ENCODE measurements around the gene ZBTB17.
"Not testable (repeated sequence)": the region's sequence is repeated elsewhere in the genome, so short reads cannot be mapped to it uniquely, and the experiment has no call there.

The ZBTB17 gene

GRCh38 chr1:16007671-16008341 is 31.9 kb upstream of the ZBTB17 start:
- no peaks in the 10 kb centered on the region for H3K36me3 ChIP-seq
- no peaks in the 10 kb centered on the region for H3K9me3 ChIP-seq (ENCODE audit: severe bottlenecking)
- H3K27ac ChIP-seq, result no peak overlapping the region
- no peak for TF ChIP-seq CTCF (IDR thresholded peaks at IDR 0.05; ENCODE audit: low read depth, low read length)
- no peaks in the 10 kb centered on the region for H3K27me3 ChIP-seq (ENCODE audit: insufficient read depth, low read depth, severe bottlenecking)
- no peak for DNase-seq
- no peak overlapping the region for H3K4me3 ChIP-seq (ENCODE audit: low read depth, low read length)

- H3K36me3 ChIP-seq, result no peaks in the 10 kb centered on the region
- no peak for TF ChIP-seq CTCF (IDR thresholded peaks at IDR 0.05; ENCODE audit: low read depth, low read length)
- H3K27me3 ChIP-seq (ENCODE audit: insufficient read depth, low read depth, severe bottlenecking), result no peaks in the 10 kb centered on the region
- DNase-seq, result no peak
- no peak overlapping the region for H3K27ac ChIP-seq
- no peaks in the 10 kb centered on the region for H3K9me3 ChIP-seq (ENCODE audit: severe bottlenecking)
- H3K4me3 ChIP-seq (ENCODE audit: low read depth, low read length), result no peak overlapping the region
Observed at GRCh38 chr1:16006552-16007485, 30.9 kb upstream of the ZBTB17 start.

- no peaks in the 10 kb centered on the region for H3K9me3 ChIP-seq (ENCODE audit: severe bottlenecking)
- no peak overlapping the region for H3K27ac ChIP-seq
- TF ChIP-seq CTCF (IDR thresholded peaks at IDR 0.05; ENCODE audit: low read depth, low read length), result no peak
- H3K27me3 ChIP-seq (ENCODE audit: insufficient read depth, low read depth, severe bottlenecking), result no peaks in the 10 kb centered on the region
- DNase-seq, result no peak
- no peaks in the 10 kb centered on the region for H3K36me3 ChIP-seq
- no peak overlapping the region for H3K4me3 ChIP-seq (ENCODE audit: low read depth, low read length)
Observed at GRCh38 chr1:16006010-16006409, 30.1 kb upstream of the ZBTB17 start.

- Histone ChIP-seq H3K36me3 (no peaks in the 10 kb centered on the region), H3K9me3 (ENCODE audit: severe bottlenecking) (no peaks in the 10 kb centered on the region), H3K27ac (no peak overlapping the region), H3K27me3 (ENCODE audit: insufficient read depth, low read depth, severe bottlenecking) (no peaks in the 10 kb centered on the region), H3K4me3 (ENCODE audit: low read depth, low read length) (no peak overlapping the region)
- no peak for TF ChIP-seq CTCF (IDR thresholded peaks at IDR 0.05; ENCODE audit: low read depth, low read length)
- DNase-seq, result no peak
Observed at GRCh38 chr1:16005597-16005996, 29.7 kb upstream of the ZBTB17 start.

GRCh38 chr1:16001274-16001673 is 25.4 kb upstream of the ZBTB17 start:
- DNase-seq; H3K27me3 ChIP-seq (ENCODE audit: insufficient read depth, low read depth, severe bottlenecking); H3K4me3 ChIP-seq (ENCODE audit: low read depth, low read length); H3K27ac ChIP-seq; H3K36me3 ChIP-seq; H3K9me3 ChIP-seq (ENCODE audit: severe bottlenecking): not testable (repeated sequence)

- Histone ChIP-seq H3K9me3 (ENCODE audit: severe bottlenecking) (no peaks in the 10 kb centered on the region), H3K4me3 (ENCODE audit: low read depth, low read length) (no peak overlapping the region), H3K36me3 (no peaks in the 10 kb centered on the region), H3K27me3 (ENCODE audit: insufficient read depth, low read depth, severe bottlenecking) (no peaks in the 10 kb centered on the region), H3K27ac (no peak overlapping the region)
- no peak for TF ChIP-seq CTCF (IDR thresholded peaks at IDR 0.05; ENCODE audit: low read depth, low read length)
- DNase-seq, result no peak
Observed at GRCh38 chr1:15998929-15999328, 23.0 kb upstream of the ZBTB17 start.

Measured in WERI-Rb-1 (cell line).